ACHN (cell line): ENCODE results near the gene FAM53B.

Source experiments
- DNase-seq: peaks from one replicate; pipeline ENCODE4 v3.0.0-alpha.2; 2015
- in situ Hi-C: cut with HindIII; loops from 2 replicates; pipeline ENCODE4 v1.10.0; 2017; ENCODE audit warnings: low sequenced_read_pairs, low pct_ligation_motif_present, low pct_unique_long_range_greater_than_20kb

FAM53B gene

GRCh38 chr10:124731551-124731950 lies 12.6 kb downstream of the FAM53B start:
- no peak for DNase-seq
- in situ Hi-C loops = no loop called here

- no peak for DNase-seq
- in situ Hi-C loops = no loop called here
Measured at GRCh38 chr10:124730790-124731189, 13.4 kb downstream of the FAM53B start.

DNA sequence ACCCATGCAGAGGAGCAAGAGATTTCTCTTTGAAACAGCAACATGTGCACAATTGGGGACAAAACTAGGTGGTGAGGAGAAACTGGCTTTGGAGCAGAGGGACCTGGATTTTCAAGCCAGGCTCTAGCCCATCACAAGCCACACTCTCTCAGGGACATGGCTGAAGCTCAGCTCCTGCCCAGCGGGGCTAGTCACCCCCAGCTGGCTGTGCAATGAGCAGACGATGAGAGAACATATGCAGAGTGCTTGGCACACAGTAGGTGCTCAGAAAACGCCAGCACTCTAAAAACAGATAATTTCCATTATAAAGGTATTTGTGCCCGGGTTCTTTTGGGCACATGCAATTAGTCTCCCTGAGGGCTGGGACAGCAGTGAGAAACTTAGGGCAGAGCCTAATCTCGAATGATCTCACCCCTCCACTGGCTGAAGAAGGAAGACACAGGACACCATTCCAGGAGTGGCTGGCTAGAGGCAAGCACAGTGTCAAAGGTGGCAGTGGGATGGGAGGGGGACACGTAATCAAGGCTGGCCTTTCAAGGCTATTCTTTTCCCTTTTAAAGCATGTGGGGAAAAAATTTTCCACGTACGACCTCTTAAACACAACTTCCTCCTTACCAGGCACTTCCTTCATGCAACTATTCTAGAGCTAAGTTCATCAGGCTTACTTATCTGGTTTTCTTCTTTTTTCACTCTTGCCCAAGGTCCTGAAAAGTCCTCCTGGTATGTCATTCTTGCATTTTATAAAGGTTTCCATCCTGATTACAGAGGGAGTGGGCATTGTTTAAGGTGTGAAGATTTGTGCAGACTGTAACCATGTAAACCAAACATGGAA lies 15.1 kb downstream of the FAM53B start:
- no peak for DNase-seq
- in situ Hi-C loops = no loop called here

DNA sequence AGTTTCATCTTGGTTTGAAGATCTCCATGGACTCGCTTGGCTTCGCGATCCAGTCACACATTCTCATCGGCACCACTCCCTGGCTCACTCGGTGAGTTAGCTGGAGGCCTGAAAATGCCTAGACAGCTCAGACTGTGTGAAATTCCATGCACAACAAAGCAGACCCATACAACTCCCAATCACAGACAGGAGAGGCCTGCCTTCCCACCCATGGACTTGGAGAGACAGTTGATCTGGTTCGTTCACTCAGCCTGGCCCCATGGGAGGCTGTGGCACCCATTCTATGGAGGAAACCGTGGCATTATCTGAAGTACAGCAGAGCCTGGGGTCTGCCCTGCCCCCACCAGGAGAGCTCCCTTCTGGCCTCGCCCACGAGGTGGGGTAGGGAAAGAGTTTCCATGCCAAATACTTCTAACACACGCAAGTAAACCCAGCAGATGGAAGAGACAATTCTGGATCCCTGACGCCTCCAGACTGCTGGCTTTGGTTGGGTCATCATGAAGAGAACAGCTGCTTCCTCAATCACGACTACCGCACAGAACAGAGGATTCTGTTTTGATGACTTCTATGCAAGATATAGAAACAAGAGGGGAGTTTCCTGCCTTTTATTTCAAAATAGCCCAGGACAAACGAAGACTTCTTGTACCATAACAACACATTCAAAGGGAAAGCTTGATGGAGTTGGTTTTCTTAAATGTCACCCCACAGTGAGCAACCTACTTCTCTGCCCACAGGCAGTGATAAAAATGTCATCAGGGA lies 15.9 kb downstream of the FAM53B start:
- in situ Hi-C loops = no loop called here
- DNase-seq = no peak

GRCh38 chr10:124727361-124727960 lies 16.7 kb downstream of the FAM53B start:
- in situ Hi-C loops = no loop called here
- no peak for DNase-seq

DNA sequence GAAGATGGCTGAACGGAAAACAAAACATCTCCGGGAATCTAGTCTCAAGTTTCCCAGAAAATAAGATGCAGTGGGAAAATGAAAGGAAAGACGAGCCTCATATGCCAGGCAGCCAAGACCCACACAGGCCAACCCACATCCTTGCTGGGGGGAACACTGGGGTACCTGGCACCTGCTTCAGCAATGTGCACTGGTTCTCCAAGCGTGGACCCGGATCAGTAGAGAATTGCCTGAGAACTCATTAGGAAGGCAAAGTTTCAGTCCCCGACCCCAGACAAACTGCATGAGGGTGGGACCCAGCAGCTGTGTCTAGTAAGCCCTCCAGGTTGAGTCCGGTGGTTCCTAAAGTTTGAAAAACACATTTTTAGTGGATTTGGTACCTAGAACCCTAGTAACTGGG lies 18.4 kb downstream of the FAM53B start:
- in situ Hi-C loops = no loop called here

GRCh38 chr10:124725171-124725631 lies 19.0 kb downstream of the FAM53B start:
- in situ Hi-C loops = no loop called here
- no peak for DNase-seq

More for the DNA sequence above, 18.4 kb downstream of the FAM53B start:
- no peak for DNase-seq

GRCh38 chr10:124724279-124725027 lies 19.7 kb downstream of the FAM53B start:
- in situ Hi-C loops = no loop called here
- no peak for DNase-seq

DNA sequence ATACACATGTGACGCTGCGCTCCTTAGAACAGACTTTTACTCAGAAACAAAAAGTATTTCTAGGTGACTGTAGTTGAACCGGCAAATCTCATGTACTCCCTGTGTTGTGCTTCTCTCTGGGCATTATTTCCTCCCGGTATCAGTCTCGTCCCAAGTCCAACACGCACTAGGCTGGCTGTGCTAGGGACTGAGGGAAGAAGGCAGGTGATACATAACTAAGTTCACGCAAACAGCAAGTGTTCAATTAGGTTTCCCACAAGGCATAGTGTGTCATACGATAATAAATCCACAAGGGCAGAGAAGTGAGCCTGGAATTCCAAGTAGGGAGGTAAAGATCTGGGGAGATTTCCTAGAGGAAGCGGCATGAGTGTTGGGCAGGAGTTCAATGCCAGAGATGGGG lies 20.4 kb downstream of the FAM53B start:
- no peak for DNase-seq
- in situ Hi-C loops = no loop called here

DNA sequence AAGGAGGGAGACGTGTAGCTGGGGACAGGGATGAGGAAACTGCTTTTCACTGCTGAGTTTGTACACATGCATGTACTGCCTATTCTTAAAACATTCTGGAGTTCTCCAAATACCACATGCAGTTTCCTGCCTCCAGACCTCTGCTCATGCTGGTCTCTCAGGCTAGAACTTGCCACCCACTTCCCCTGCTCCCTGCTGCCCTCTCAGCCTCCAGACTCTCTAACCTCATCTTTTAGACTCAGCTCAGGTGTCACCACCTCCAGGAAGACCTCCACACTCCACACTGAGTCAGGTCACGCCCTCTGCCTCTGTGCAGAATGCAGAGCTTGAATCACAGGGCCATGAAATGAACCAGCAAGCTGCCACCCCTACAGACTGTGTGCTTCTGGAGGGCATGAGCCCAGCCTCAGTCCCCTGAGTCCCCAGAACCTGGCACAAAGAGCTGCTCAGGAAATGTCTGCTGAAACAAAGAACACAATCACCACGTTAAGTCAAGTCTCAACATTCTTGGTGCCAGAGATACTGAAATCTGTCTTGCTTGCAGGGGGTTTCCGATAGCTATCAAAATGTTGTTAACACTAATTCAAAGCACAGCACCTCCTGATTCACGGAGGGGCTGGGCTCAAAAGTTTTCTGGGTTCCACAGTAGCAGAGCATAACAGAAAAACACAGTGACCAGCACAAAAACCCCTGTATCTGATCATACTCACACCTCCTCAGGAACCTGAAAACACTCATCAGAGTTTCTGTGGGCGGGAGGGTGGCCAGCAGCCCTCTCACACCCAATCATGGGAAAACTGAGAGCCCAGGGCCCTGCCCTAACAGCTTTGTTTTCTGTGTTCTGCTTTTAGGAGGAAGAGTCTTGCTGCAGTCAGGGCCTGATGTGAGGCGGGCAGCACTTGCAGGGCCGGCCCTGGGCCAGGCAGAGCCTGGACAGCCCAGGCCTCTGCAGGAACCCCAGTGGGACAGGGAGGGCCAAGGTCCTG lies 21.1 kb downstream of the FAM53B start:
- no peak for DNase-seq
- in situ Hi-C loops = no loop called here

DNA sequence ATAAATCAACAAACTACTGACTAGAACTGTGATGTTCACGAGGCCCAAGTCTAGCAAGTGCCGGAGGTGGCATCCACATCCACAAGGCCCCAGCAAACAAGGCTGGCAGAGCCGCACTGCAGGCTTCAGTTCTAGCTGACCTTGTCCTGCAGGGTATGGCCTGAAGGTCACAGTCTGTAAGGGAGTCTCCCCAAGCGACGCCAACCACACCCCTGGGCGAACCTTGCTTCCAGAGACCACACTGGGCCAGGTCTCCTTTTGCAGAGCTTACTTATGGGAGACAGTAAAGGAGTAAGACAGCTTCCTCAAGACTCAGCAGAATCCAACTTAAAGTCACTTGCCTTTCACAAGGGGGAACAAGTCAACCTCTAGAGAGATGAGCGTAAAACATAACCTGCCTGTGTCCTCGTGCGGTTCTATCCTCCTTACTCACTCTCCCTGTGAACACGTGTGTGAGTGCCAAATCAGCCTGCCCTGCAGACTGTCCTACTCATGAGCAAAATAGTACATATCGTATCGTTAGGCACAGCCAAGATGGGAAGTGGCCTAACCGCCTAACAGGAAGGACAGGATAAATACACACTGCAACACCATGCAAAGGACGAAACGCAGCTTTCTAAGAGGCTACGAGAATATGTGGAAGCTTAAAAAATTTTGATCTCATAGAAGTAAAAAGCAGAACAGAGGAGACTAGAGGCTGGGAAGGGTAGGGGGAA lies 22.7 kb downstream of the FAM53B start:
- in situ Hi-C loops = no loop called here
- no peak for DNase-seq

DNA sequence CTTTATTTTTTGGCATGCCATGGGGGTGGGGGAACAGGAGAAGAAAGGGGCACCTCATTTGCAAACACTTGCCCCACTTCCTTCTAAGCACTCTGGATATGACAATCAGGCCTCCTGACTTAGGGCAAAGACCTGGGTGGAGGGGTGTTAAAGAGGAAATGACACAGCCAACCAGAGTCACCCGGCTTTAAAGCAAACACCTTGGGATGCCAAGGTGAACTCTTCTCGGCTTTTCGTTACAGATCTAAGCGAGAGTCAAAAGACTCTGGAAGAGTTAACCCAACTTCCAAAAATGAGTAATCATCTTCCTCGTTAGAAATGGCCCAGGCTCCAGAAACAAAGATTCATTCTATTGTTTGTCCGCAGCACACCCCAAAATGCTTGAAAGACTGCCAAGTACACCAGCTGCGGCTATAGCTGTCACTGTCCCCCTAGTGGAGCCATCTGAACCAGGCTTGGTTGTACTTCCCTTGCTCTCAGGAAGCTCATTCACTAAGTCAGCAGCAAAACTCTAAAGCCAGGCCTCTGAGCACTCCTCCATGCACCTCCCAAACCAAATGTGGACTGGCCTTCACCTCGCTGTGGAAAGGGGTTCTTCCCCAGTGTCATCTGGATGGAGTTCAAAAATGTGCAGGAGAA lies 24.8 kb downstream of the FAM53B start:
- DNase-seq = no peak
- in situ Hi-C loops = no loop called here

DNA sequence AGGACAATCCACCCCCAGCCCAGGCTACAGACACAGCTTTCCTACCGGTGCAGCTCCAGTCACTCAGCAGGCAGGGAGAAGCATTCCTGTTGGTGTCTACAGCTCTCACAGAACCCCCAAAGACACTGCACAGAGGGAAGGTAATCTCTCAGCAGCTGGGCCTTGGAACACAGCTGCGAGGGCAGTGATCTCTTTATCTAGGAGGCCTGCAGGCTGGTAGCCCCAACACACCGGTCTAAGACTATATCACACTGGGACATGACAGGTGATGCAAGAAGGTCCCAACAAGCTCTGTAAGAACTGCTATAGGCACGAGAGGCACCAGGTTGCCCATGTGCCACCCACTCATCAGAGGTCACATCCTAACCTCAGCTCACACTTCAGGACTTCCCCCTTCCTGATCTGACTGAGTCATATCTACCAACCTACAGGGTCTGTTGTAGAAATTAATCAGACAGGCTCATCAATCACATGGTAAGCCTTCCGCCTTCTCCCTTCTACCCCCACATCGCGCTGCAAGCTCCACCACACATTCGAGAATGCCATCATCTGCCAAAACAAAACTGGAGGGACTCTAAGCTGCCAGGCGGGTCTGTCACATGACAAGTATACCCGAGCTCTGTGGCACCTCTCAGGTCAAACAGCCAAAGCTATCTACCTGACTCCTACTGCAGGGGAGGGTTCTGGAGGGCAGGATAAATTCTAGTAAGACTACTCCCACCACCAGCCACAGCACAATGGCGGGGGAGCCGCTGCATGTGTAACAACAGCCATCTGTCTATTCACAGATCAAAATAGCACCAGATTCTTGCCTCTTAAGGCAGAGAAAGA lies 26.1 kb downstream of the FAM53B start:
- DNase-seq = no peak
- in situ Hi-C loops = no loop called here

DNA sequence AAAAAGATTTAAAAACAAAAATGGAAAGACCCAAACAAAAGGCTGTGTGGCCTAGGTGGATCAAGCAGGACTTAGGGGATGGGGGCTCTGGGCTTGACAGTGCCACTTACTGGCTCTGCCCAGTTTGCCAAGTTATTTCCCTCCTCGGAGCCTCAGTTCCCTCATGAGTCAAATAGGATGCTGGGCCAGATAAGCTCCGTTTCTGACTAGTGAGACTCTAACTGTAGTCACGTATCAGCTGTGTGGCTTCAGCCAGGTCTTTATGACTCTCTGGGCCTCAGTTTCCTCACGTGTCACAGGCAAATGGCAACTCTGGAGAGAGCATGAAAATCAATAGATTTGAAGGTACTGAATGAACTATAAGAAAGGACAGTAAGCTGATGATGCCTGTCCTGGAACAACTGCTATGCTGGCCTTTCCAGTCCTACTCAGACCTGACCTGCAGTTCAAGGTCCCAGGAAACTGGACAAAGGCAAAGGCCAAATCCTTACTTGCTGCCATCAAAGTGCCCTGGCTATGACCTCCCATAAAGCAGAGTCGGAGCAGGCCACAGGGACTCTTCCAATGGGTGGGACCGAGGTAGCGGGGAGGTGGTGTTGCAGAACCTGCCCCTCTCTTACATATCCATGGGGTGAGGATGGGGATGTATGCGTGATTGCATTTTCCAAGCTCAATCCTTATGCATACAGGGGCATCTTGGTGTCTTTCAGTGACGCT lies 27.0 kb downstream of the FAM53B start:
- no peak for DNase-seq
- in situ Hi-C loops = no loop called here

DNA sequence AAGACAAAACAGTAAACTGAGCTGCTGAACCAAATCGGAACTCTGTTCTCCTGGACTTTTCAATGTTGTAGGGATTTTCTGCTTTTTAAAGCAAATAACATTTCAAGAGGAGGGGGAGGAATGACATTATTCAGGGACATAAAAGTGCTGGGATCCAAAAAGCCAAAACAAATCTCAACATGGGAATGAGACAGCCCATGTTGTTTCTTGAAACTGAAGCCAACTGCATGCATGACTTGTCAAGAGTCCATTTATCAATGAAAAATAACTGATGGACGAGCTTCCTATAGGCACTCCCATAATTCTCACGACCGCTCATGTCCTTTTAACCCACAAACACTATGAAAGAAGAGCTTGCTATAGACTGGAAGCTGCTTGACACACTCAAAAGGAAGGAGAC lies 27.8 kb downstream of the FAM53B start:
- in situ Hi-C loops = no loop called here
- no peak for DNase-seq
